TTC549 (cell line): ENCODE results near the gene PROCA1.
"Not testable (repeated sequence)": the region's sequence is repeated elsewhere in the genome, so short reads cannot be mapped to it uniquely, and the experiment has no call there.

ENCODE experiments used
- FAIRE-seq: peaks from 2 replicates; lab custom pipeline; 2012; peaks lifted over from hg19 to GRCh38; lab: Jason Lieb, UNC

Gene PROCA1

GRCh38 chr17:28744104-28744971 is 32.6 kb upstream of the PROCA1 start:
- no peak for FAIRE-seq

- no peak for FAIRE-seq
These were observed 31.8 kb upstream of the PROCA1 start, which contains the start of gene TRAF4 for GRCh38 chr17:28743243-28744103. Gene TRAF4, plus strand, starts transcription at chr17:28744011. Its CDS starts 102 bp downstream, at chr17:28744113.

GRCh38 chr17:28741358-28742349 is 30.0 kb upstream of the PROCA1 start:
- FAIRE-seq, result no peak

- FAIRE-seq, result no peak
These were observed 29.0 kb upstream of the PROCA1 start for GRCh38 chr17:28740406-28741357.

GRCh38 chr17:28738680-28739384 is 27.1 kb upstream of the PROCA1 start:
- FAIRE-seq, result no peak

GRCh38 chr17:28737770-28738679 is 26.3 kb upstream of the PROCA1 start:
- no peak for FAIRE-seq

- no peak for FAIRE-seq
These were observed 25.6 kb upstream of the PROCA1 start for GRCh38 chr17:28737316-28737715.

GRCh38 chr17:28735913-28736769 is 24.5 kb upstream of the PROCA1 start:
- FAIRE-seq, result not testable (repeated sequence)

GRCh38 chr17:28735242-28735722 is 23.6 kb upstream of the PROCA1 start:
- no peak for FAIRE-seq

- FAIRE-seq, result no peak
These were observed 23.1 kb upstream of the PROCA1 start for GRCh38 chr17:28734712-28735241.

GRCh38 chr17:28733346-28733745 is 21.7 kb upstream of the PROCA1 start:
- FAIRE-seq, result no peak

GRCh38 chr17:28729950-28730330 is 18.3 kb upstream of the PROCA1 start:
- FAIRE-seq, result no peak

GRCh38 chr17:28728364-28729200 is 16.9 kb upstream of the PROCA1 start, which contains the start of gene NEK8:
Gene NEK8, plus strand, starts transcription at chr17:28728788. Its CDS starts 26 bp downstream, at chr17:28728814.
- FAIRE-seq, result no peak

GRCh38 chr17:28726627-28727491 is 15.2 kb upstream of the PROCA1 start:
- no peak for FAIRE-seq

- no peak for FAIRE-seq
These were observed 14.5 kb upstream of the PROCA1 start, which contains the start of gene TLCD1 for GRCh38 chr17:28726226-28726626. Gene TLCD1, minus strand, starts transcription at chr17:28726233. Its CDS starts 136 bp downstream, at chr17:28726097.
